NCI-H187 (cell line): ENCODE results near the gene NPAS3.
"Not testable (repeated sequence)": the region's sequence is repeated elsewhere in the genome, so short reads cannot be mapped to it uniquely, and the experiment has no call there.

Source experiments
- DNase-seq, 2 experiments: peaks; one replicate each; lab custom pipeline; 2025; lab: John Stamatoyannopoulos, UW

The NPAS3 gene

DNA sequence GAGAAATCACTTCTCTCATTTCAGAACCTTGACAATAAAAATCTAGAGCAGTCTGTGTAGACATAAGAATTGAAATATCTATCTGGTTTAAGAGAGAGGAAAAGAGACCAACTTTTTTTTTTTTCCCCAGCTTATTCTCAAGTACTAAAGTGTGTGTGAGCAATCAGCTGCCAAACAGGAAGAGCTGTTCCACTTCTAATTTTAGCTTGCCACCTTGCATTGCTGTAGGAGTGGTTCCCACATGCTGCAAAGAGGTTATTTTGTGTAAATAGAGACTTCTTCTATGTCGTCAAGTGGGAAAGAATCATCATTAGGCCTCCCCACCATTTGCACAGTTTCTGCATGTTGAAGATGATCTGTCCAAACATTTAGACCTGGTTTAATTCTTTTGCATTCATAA, 142.6 kb downstream of the NPAS3 start:
- DNase-seq, result no peak

DNA sequence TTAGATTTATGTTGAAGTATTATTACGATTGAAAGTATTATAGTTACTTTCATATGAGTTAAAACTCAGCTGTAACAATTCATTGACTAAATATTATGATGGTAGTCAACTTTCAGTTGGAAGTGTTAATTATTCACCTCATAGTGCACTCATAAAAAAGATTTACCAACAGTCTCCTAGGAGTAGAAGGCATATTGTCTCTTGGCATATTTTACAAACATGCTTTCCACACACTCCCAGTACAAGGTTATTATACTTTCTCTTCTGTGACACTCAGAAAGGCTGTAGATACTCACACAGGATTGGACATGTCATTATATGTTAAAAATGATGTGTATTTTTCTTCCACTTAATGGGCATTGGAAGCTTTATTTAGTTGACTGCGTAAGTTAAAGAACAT, 147.1 kb downstream of the NPAS3 start:
- DNase-seq, result no peak

DNA sequence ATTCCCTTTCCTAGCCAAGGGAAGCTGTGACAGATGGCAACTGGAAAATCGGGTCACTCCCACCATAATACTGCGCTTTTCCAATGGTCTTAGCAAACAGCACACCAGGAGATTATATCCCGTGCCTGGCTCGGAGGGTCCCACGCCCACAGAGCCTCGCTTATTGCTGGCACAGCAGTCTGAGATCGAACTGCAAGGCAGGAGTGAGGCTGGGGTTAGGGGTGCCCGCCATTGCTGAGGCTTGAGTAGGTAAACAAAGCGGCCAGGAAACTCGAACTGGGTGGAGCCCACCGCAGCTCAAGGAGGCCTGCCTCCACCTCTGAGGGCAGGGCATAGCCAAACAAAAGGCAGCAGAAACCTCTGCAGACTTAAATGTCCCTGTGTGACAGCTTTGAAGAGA, 149.6 kb downstream of the NPAS3 start:
- not testable (repeated sequence) for DNase-seq

DNA sequence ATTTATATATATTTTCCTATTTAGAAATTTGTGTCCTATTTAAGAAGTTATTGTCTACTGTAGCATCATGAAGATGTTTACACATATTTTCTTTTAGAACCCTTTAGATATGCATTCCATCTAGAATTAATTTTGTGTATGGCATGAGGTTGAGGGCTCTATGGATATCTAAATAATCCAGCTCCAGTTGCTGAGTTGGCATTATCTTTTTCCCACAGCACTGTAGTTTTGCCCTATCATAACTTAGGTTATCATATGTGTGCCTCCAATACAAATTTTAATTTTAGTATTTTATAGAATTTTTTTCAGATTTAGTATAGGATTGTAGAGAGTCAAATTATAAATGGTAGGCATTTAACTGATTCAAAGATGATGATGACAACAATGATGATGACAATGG, 159.3 kb downstream of the NPAS3 start:
- no peak for DNase-seq

DNA sequence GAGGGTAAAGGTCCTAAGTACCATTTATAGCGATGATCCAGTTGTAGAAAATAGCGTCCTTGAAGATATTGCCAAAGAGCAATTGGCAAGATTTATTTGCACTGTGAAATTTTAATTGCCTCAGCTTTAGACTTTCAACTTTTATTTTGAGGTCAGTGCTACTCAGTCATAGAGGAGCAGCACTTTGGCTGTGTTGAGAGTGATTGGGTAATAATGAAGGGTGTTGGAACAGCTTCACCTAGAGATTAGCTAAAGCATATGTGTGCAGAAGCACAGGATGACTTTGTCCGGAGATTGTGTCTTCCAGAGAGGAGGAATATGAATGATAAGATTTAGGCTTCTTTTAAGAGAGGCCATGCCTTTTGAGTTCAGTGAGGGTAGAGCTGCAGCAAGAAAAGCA, 164.8 kb downstream of the NPAS3 start:
- no peak for DNase-seq

DNA sequence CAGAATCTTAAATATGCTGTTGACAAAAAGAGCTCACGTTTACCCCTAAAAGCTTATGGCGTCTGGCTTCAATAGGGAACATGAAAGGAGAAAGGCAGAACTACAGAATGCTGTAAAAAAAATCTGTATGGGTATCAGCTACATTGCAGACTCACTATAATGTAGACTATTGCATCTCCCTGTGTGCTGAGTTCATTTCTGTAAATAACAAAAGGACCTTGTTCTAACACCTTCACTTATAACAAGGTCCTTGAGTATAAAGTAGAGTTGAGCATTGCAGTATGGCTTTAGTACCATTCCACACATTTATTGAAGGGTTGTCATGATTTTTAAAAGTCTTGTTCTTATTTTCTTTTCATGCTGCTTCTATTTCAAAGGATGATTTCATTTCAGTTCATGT, 165.3 kb downstream of the NPAS3 start:
- no peak for DNase-seq

DNA sequence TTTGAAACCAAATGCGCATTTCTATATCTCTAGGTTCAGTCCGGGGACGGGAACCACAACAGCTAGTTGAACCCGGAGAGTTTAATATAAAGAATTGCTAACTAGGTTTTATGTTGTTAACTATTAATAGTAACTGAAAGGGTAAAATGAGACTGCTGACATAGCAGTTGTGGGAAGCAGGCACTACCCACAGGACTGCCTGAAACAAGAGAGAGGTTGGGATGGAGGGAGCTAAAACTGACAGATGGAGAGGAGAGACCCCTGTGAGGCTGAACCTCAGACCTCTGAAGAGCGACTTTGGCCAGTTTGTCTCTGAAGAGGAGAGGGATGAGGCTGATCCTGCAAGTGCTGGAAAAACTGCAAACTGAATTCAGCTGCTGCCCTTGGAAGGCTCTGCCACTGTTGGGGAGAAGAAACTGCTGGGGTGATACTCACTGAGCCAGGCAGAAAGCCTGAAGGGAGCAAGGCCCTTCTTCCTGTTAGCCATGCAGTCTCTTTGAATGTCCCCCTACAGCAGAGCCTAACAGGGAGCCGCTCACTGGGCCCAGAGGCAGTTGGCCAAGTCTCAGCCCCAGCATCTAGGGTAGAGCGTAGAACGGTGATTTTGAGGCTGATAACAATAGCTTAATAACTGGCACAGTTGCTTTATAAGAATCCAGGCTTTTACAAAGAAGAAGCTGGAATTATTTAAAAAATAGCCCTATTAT, 172.2 kb downstream of the NPAS3 start:
- no peak for DNase-seq

DNA sequence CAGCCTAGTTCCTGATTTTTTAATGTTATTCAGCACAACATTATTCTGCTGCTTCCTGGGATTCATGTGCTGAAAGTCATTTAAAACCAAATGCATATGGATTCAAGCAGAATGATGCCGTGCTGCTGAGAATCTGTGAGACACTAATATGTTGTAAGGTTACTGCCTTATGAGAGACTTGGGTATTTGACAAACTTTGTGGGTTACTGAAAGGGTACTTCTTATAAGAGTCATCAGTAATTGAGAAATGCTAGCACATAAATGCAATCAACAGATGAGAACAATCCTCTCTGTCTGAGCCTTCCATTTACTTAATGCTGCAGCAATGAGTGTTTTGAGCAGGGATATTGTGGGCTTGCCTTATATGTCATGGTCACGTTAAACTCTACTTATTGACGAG, 175.7 kb downstream of the NPAS3 start:
- DNase-seq, result no peak

DNA sequence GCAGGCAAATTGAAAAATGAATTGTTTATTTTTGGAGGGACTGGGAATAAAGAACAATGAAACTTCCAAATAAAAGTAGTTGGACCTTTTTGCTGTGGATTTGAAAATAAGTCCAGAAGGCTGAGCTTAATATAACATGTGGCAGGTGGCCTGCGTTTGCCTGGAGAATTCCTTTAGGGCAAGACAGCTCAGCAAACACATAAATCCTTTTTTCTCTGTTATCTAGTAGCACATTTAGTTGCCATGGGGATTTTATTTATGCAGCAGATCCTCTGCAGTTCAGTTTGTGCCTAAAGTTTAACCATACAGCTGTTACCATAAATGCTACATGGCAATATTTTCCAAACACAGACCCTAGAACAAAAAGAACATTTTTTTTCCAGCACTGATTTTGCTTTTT, 180.0 kb downstream of the NPAS3 start:
- DNase-seq, result no peak

DNA sequence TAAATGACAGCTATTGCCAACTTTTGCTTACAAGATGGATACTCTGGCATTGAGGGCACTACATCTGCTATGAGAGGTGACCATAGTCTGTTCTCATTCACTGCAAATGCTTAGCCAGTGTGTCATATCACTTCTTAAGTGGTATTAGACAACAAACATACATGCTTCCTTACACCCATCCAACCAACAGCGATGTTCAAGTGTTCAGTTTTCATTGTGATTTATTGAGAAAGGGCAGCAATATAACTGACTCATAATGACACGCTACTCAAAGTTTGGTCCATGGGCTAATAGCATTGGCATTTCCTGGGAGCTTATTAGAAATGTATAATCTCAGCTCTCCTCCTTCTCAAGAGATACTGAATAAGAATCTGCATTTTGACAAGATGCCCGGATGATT, 181.7 kb downstream of the NPAS3 start:
- no peak for DNase-seq

DNA sequence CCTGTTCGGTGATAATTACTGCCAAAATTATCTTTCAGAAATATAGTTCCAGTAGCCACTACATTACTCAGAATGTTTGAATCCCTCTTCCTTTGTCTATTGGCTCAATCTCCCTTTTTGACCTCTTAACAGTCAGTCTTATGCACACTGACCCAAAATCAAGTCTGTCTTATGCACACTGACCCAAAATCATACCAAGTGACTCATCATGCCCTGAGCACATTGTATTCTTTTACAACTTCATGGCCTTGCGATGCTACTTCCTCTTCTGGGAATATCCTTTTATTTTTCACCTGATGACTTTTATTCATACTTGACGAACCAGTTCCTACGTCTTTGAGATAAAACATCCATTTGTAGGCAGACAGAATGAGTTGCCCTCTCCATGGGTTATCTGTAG, 182.3 kb downstream of the NPAS3 start:
- no peak for DNase-seq

DNA sequence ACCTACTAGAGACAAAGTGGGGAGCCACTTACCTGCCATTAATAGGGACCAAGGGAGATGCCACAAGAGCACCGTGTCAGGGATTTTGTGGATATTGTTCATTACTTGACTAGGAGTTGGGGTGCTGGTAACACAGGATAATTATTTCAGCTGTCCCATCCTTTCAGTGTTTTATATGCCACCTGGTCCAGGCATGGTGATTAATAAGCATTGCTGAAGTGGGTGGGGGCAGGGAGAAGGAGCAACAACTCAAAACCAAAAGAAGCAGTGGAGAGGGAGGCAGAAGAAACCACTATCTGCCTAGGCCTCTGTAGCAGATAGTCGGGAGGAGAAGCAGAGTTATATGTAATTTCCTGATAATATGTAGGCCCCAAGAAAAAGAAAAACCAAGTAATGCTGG, 184.6 kb downstream of the NPAS3 start:
- DNase-seq, result no peak

DNA sequence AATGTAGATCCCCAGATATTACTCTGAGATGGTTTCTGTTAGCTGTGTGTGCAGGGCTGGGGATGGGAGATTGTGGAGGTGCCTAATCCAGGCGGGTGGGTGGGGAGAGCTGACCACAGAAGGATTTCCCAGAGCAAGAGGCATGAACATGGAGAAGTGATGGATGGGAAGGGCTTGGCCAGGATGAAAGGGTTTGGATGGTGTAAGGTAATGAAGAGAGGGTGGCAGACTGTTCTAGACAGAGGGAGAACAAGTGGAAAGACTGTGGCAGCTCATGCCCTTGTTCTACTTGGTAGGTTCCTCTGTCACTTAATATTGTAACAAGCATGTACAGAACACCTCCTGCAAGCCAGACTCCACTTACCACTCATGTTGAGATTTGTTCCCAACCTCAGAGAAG, 187.8 kb downstream of the NPAS3 start:
- no peak for DNase-seq

DNA sequence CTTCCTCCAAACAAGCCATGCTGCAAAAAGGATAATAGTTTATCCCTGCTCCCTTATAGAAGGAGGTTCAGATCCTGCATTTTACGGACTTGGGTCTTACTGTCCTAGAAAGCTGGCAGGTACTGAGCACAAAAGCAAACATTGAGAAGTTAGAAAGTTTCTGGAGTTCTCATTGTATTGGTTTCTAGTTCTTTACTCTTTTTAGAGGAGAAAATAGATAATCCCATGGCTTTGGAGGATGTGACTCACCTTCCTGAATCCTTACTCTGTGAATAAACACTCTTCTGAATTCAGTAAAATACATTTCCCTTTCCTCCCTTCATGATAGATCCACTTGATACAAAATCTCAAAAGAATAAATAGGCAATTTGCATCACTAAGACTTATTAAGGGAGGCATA, 188.9 kb downstream of the NPAS3 start:
- DNase-seq, result no peak

DNA sequence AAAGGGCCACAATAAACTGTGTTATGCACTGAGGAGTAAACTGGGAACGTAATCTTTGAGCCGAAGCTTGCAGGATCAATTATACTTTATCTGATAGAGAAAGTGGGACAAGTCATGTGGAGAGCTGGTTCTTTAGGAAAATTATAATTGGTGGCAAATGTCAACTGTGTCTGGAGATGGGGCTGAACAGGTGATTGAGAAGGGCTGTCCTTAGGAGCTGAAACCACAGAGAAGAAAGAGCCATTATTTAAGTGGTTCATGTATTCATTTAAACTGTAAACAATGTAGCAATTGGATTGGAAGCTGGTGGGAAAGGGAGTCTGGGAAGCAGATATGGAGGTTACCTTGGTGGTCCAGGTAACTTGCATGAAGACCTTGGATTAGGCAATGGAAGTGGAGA, 193.1 kb downstream of the NPAS3 start:
- no peak for DNase-seq

DNA sequence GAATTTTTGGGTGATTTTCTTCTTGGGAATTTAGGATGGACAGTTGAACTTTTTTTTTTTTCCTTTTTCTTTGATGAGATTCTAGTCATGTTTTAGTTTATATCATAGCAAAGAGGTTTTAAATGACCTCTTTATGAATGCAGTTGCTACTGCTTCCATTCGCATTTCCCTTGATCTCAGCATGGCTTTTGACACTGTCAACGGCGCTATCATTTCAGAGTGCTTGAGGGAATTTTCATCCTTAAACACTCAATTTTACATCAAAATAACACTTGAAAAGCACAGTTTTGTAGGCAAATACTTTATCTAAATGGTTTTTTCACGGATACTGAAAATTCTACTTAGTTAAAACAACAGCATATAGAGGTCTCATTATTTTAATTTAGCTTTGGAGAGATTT, 195.5 kb downstream of the NPAS3 start:
- DNase-seq, result no peak

DNA sequence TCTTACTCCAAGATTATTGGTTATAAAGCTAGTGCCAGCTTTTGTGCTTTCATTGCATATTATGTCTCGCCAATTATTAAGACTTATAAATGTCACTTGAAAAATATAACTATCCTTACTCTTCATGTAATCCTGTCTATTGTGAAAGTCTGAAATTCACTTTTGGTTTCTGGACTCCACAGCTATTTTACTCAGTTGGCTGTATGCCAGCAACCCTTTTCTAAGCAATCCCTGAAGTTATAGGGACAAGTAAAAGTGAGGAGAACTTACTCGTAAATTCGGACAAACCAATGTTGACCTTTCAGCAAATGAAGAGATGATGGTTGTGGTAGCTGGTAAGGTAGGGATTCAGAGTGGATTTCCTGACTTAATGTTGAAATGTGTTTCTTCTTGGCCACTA, 196.3 kb downstream of the NPAS3 start:
- no peak for DNase-seq

DNA sequence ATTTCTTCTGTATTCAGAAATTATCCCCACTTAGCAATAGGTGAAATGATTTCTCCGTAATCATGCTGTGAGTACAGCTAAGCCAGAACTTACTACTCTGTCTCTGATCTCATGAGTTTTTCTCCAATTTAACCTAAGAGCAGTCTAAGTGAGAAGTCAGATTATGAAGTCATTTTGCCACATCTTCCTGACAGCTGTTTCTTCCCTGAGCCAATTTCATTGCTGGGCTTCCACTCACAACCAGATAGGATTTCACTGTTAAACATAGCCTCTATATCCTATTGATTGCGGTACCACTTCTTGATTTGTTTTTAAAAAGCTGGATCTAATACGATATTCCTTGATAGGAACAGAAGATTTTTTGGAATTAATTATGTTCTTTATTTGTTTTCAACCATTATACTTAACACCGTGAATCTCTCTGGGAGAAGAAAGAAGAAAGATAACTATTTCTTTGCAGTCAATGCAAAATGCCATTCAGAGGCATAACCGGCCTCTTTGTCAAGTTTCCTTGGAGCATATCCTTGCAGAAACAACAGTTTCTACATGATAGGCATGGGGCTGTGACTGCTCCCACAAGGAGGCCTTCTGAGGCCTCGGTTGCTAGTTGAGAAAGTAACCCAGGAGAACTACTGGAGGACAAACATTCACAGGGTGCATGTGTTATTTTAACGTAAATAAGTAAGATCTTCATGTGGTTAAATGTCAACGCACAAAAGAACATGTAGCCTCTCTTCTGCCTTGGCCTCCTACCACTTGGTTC, 212.2 kb downstream of the NPAS3 start:
- DNase-seq, result no peak

DNA sequence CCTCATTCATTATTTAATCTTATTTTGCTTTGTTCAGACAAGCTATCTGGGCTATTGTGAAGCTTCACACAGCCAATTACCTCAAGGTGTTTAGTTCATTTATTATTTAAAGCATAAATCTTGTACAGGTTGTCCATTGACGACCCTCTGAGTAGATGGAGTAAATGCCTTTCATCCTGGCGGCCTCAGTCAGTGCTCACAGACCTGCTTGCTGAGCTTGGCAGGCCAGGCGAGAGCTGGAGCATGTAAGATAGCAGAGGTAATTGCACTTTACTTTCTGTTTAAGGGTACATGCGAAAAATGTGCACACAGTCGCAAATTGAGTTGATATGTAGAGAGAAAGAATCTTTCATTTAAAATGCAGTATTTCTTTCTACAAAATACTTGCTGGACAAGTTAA, 224.4 kb downstream of the NPAS3 start:
- DNase-seq, result no peak

DNA sequence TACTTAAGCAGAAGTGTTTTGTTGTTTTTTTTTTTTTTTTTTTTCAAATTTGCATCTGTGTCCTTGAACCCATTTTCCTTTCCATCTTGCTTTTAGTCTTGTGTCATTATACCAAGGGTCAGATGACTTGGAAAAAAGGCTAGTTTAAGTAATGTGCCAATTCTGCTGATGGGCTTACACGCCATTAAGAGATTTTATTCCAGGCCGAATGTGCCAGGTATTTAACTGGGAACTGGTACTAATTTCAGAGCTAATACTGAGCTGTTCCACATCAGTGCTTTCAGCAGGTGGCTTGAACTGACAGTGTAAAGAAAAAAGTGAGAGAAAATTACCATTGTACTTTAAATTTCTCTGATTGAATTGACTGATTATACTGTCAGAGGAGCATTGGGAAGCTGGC, 224.9 kb downstream of the NPAS3 start:
- DNase-seq, result no peak

DNA sequence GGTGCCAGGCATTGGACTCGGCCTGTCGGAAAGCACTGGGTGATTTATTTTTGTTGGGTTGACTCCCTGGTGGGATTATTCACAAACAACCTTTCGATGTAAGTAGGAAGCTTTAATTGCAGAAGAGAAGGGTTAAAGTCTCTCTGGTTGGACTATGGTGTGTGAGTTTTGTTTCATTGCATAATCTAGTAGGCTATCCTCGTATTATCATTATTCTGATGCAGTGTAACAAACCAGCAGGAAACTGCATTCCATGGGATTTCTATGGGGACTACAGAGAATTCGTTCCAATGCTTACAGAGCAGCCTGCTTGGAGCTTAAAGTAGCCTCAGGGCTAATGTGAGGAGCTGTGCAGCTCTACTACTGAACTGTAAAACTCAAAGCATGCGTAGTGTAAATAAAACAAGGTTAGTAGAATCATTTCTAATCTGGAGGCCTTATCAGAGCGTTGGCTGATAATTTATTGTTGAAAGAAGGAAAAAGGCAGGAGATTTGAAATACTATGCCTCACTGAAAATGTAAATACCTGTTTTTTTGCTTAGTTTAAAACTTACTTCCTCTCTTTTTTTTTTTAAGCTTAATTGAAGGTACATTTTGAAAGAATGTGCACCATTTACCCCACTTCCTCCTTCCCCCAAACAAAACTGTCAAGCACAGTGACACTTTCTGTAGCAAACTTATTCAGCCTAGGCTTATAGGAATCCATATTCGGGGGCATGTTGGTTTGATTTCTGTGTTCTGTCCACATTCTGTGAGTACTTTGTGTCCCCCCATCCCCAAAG, 226.7 kb downstream of the NPAS3 start:
- DNase-seq, result no peak

DNA sequence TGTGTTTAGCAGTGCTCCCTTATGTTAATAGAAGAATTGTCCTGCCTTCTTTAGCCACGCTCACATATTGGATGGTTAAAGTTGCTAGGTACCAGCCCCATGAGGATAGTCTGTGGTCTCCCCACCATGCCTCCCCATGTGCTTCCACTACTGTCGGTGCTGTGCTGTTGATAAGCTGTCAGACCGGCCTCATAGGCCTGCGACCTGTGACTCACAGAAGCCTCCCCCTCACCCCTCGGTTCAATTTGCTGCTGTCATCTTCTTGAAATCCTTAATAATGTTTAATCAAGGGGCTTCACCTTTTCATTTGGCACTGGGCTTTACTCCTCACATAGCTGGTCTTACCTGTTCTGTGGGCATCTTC, 227.2 kb downstream of the NPAS3 start:
- no peak for DNase-seq

DNA sequence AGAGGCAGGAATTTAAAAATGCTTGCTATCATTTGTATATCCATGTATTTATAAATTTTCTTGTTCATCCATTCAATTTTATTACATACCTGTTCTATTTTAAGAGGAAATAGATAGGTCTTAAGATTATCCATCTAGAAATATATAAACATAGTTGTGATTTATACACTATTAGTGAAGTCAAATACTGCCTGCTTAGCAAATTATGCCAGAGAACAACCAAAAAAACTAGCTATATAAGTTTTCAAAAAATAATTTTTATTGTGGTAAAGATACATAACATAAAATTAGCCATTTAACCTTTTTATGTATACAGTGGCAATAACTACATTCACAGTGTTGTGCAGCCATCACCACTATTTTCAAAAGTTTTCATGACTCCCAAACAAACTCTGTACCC, 237.3 kb downstream of the NPAS3 start:
- DNase-seq, result no peak
